Activated T-cell treated with anti-CD3 and anti-CD28 coated beads, Interleukin-2, amount 50 U/mL, for 1 hour (primary cell): ENCODE results near the gene TMPRSS13.

Experiments
- DNase-seq: peaks from one replicate; pipeline ENCODE4 v3.0.0-alpha.2; 2020

TMPRSS13 gene

GRCh38 chr11:117884994-117885393 is 44.2 kb downstream of the TMPRSS13 start:
- DNase-seq: no peak

GRCh38 chr11:117883063-117883462 is 46.1 kb downstream of the TMPRSS13 start:
- no peak for DNase-seq

DNA sequence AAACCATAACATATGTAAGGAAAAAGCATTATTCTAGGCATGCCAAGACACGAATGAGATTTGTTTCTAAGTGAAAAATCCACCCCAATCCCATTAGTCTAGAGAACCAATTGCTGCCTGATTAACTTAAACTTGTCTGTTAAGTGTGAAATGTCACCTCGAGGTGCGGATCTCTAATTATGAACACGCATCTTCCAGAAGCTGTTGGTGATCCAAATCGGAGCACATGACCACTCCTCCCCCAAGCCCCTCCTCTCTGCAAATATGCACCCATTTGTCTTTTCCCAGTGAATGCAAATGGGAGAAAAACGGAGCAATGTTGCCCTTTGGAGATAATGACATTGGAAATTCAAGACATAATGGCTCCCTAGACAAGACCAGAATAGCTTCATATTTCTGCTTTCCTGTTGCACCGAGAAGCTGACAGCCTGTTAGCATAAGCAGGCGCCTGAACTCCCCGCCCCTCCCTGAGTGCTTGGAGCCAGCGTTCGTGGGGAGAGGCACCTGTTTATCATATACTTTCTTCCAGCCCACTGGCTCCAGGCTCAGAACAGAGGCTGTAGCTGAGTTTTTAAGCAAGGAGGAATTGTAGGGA is 46.8 kb downstream of the TMPRSS13 start:
- DNase-seq: no peak

- DNase-seq: no peak
Measured at GRCh38 chr11:117881217-117881616, 48.0 kb downstream of the TMPRSS13 start.

GRCh38 chr11:117879516-117880480 is 49.4 kb downstream of the TMPRSS13 start:
- no peak for DNase-seq

- no peak for DNase-seq
Measured at GRCh38 chr11:117878939-117879475, 50.2 kb downstream of the TMPRSS13 start.

DNA sequence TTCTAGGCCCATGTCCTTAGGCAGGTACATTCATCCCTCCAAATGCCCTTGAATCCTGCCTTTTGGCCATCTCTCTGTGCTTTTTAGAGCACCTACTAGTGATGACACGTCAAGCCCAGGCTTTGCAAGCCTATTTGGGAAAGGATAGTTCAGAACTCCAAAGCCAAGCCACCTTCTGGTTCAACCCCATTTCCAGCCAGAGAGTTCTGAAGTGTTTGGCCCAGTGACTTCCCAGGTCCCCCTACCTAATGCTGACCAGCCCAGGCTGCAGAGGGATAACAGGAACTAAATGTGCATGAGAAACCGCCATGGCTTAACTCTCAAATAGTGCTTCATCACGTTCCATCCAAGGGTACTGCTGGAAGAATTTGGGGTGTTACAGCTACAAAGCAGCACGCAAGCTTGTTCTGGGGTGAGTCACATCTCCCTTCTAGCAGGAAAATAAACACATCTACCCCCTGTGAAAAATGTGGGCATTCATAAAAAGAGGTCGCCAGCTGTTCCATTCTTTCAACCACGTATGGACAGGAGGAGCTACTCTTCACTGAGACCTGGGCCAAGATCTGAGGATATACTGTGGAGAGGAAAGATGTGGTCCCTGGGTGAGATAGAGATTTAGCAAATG is 50.8 kb downstream of the TMPRSS13 start:
- no peak for DNase-seq

DNA sequence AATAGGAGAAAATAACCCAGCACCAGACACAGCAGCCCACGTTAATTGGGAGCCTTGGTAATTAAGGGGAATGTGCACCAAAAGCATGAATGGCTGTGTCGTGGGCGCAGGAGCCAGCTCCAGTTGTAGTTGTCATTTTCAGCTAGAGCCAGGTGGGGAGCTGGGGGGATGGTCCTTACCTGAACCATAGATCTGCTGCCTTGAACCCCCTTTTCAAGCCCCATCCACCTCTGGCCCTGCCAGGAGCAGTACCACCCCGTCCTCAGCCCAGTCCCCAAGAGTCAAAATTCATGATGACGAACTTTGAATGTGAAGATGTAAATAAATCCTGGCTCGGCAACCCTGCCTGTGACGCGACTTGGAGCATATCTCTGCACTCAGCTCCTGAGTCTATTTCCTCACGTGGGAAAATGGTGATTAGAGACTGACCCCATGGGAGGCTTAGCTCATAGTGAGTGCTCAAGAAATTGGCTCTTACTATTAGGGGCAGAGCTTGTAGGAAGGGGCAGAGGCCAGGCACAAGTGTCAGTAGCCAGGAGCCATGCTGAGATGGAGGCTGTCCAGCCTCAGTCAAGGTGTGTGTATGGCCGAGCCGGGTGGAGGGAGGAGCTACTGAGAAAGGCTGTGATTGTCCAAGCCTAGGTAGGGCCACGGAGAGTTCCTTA is 52.0 kb downstream of the TMPRSS13 start:
- no peak for DNase-seq

GRCh38 chr11:117876341-117877119 is 52.7 kb downstream of the TMPRSS13 start, which contains the start of gene FXYD6:
FXYD6 (minus strand) TSS chr11:117876658; CDS start chr11:117842776, 33,882 bp downstream.
- DNase-seq: peak; percentile 30

DNA sequence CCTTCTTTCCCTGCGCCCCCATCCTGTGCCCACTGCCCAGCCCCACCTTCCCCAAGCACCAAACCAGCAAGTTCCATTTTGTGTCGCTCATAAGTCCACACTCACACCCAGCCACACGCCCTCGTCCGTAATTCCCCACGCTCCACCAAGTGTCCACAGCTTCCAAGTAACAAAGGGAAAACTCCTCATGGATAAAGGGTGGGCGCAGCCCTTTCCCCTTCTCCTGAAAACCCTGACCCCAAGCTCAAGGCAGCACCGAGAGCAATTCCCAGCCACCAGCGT is 53.2 kb downstream of the TMPRSS13 start:
- DNase-seq: no peak

- peak; percentile 46 for DNase-seq
Measured at GRCh38 chr11:117875382-117876058, 53.7 kb downstream of the TMPRSS13 start.

DNA sequence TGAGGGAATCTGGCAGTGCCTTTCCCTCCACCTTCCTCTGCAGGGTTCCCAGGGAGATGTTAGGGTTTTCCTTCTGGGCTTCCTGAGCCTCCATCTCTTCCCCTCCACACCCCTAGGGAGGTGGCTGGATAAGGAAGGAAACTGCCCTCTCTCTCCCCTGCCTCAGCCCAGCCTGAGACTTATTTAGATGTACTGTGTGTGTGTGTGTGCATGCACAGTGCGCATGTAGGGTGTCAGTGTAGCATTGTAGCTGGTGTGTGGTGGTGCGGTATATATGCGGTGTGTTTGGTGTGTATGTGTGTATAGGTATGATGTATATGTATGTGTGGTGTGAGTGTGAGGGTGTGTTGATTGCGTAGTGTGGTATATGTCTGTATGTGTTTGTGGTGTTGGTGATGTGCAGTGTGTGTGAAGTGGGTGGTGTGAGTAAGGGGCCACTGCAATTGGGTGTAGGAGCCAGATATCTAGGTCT is 54.3 kb downstream of the TMPRSS13 start:
- no peak for DNase-seq

DNA sequence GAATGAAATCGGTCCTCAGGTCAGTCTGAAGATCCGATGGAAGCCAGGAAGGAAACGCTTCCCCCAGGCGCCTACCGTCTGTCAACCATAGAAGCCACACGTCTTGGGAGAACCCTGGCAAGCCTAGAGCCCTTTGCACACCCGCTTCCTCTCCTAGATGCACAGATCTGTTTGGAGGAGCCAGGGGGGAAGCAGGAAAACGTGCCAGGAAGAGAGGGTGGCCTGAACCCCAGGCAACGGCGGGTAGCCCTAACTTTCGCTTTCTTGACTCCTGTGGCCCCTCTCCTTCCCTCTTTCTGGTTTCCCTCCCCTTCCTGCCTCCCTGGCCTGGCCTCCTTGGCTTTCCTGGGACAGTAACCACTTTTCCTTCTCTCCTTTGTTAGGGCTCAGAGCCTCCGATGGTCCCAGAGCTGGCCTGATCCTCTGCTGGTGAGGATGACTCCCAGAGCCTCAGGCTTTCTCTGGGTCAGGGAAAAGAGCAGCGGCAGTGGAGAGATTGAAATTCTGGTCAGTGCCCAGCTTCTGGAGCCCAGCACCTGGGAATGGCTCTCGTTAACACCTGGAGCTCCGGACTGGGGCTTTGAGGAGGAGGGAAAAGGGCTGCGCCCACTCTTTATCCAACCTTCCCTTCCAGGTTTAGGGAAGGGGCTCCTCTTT is 54.8 kb downstream of the TMPRSS13 start:
- DNase-seq: no peak

DNA sequence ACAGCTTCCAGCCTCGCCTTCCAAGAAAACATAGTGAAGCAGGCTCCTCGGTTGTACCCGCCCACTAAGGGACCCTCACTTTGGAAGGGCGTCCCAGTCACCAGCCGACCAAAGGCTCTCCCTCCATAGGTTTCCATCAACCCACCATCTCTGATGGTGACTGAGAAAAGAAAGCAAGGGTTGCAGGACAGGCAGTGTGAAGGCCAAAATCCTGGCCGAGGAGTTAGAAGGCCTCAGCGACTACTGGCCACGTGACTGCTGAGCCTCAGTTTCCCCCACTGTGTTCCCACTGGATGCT is 55.4 kb downstream of the TMPRSS13 start:
- DNase-seq: no peak

GRCh38 chr11:117872975-117873827 is 56.0 kb downstream of the TMPRSS13 start:
- no peak for DNase-seq

GRCh38 chr11:117872420-117872961 is 56.7 kb downstream of the TMPRSS13 start:
- no peak for DNase-seq

- no peak for DNase-seq
Measured at GRCh38 chr11:117871784-117872183, 57.4 kb downstream of the TMPRSS13 start.

GRCh38 chr11:117871160-117871559 is 58.0 kb downstream of the TMPRSS13 start:
- DNase-seq: no peak

DNA sequence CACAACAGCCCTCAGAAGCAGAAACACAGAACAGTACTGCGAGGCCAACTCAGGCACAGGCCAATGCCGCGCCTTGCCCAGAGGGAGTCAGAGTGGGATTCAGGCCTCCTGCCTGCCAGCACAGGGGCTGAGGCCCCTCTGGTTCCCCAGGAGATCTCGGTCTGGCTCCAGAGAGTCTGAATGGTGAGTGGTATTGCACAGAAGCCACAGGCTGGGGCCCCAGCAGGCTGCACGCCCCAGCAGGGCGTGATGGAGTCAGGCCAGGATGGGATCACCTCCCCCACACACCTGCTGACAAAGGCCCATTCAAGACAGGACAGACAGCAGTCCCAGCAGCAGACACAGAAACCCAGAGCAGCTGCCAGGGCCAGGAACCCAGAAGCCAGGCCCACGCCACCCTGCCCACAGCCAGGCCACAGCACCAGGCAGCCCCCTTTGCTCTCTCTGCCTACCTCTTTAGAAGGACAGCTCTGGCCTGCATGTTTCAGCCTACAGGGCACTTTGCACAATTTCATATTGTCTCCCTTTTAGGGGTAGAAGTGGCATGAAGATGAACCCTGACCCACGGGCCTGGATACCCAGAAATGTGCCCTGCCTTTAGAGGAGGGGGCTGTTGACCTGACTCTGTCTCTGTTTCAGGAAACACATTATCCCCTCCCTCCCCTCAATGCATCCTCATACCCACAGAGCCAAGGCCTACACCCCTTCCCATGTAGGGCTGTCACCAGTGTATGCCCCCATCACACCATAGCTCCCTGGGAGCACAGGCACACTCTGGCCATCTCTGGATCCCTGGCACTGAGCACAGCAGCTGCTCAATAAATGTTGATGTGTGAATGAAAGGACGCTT is 58.9 kb downstream of the TMPRSS13 start:
- DNase-seq: no peak
